Measurements from ENCODE around the gene CNPY3. TPM values are rescaled to one million over a fixed set of nuclear protein-coding genes. Genes with fewer than 3 reads are reported as not detected.

Gene CNPY3
- total RNA-seq, 1 experiment from 2014 or later, result 56.1 TPM

DNA sequence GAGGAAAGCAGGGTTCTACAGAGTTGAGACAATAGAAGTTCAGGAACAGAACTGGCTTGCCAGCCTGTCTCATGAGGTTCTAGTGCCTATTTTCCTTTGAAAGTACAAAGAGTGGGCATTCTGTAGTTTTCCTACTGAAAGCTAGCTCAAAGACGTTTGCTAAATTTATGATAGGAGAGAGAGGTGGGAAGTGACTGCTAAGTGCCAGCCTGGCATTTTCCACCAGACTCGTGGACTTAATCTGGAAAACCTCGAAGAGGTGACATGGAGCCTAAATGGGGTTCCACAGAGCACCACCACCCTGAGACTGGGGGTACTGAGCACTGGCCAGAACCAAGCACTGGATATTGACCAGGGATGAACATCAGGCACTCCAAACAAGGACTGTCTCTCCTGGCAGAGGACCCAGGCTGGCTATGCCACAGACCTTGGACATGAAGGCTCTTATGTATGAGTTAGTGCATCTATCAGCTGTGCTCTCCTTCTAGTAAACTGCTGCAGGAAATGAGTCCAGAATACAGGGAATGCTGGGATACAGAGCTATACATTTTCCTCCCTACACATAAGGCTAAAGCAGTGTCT lies 42.6 kb downstream of the CNPY3 start:
- Mint-ChIP-seq H3K27ac (ENCODE audit: unreplicated experiment) (no peak overlapping the region), H3K27me3 (ENCODE audit: insufficient read depth, unreplicated experiment) (no peaks in the 10 kb centered on the region), H3K36me3 (ENCODE audit: insufficient read depth, unreplicated experiment) (peaks cover 11% of the 10 kb centered on the region), H3K4me3 (ENCODE audit: unreplicated experiment) (no peak overlapping the region), H3K4me1 (ENCODE audit: low read depth, unreplicated experiment) (peaks cover 4% of the 10 kb centered on the region), H3K9me3 (ENCODE audit: unreplicated experiment) (no peaks in the 10 kb centered on the region)
- Histone ChIP-seq H3K36me3 (ENCODE audit: control insufficient read depth, insufficient read depth, low read length) (no peaks in the 10 kb centered on the region), H3K9me3 (no peaks in the 10 kb centered on the region), H3K27me3 (replicated peaks; ENCODE audit: control insufficient read depth, insufficient read depth, low read length) (no peaks in the 10 kb centered on the region), H3K4me3 (ENCODE audit: low read depth, low read length) (no peak overlapping the region), H3K4me1 (0 out of 2 replicates have a peak, but pooled peaks cover 6% of the 10 kb centered on the region)
- DNase-seq, result no peak
- no TSS peak for BruUV-seq (replicated peaks)
- POLR2A ChIA-PET, result no interaction called here
- intact Hi-C loops (cut with micrococcal nuclease; ENCODE audit: unreplicated experiment), result no loop called here
- CTCF ChIA-PET, result interaction anchor here (0.6 kb wide), 1 partner anchor 43 kb away, joined by 3 read pairs; no protein-coding TSS in a partner anchor
- TF ChIP-seq, protein P1, sequence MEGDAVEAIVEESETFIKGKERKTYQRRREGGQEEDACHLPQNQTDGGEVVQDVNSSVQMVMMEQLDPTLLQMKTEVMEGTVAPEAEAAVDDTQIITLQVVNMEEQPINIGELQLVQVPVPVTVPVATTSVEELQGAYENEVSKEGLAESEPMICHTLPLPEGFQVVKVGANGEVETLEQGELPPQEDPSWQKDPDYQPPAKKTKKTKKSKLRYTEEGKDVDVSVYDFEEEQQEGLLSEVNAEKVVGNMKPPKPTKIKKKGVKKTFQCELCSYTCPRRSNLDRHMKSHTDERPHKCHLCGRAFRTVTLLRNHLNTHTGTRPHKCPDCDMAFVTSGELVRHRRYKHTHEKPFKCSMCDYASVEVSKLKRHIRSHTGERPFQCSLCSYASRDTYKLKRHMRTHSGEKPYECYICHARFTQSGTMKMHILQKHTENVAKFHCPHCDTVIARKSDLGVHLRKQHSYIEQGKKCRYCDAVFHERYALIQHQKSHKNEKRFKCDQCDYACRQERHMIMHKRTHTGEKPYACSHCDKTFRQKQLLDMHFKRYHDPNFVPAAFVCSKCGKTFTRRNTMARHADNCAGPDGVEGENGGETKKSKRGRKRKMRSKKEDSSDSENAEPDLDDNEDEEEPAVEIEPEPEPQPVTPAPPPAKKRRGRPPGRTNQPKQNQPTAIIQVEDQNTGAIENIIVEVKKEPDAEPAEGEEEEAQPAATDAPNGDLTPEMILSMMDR (IDR thresholded peaks at IDR 0.05; ENCODE audit: insufficient read depth in 1 of 2, low read depth in 1 of 2, low read length in 1 of 2, severe bottlenecking in 1 of 2, unreplicated experiment in 1 of 2), result no peak

DNA sequence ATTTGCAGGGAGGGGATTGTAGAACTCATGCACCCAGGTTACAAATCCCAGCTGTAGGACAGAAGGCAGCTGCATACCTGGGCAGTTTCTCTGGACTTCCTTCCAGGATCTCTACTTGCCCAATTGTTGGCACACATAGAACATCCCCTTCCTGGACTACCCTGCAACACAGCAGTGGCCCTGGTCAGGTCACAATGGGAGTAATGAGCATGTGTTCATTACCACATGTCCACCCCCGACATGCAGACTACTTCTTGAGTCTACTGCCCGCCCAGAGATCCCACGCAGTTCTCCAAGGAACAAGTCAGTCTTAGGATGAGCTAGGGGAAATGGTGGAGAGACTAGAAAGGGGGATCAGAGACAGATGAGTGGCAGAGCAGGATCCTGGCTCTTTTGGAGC lies 44.6 kb downstream of the CNPY3 start:
- H3K4me1 ChIP-seq, result 0 out of 2 replicates have a peak, but pooled peaks cover 6% of the 10 kb centered on the region
- Mint-ChIP-seq H3K27ac (ENCODE audit: unreplicated experiment) (no peak overlapping the region), H3K27me3 (ENCODE audit: insufficient read depth, unreplicated experiment) (no peaks in the 10 kb centered on the region), H3K4me1 (ENCODE audit: low read depth, unreplicated experiment) (peaks cover 4% of the 10 kb centered on the region), H3K9me3 (ENCODE audit: unreplicated experiment) (no peaks in the 10 kb centered on the region), H3K36me3 (ENCODE audit: insufficient read depth, unreplicated experiment) (peaks cover 22% of the 10 kb centered on the region), H3K4me3 (ENCODE audit: unreplicated experiment) (no peak overlapping the region)
- BruUV-seq (replicated peaks), result no TSS peak
- no peaks in the 10 kb centered on the region for H3K9me3 ChIP-seq
- no peaks in the 10 kb centered on the region for H3K36me3 ChIP-seq (ENCODE audit: control insufficient read depth, insufficient read depth, low read length)
- ChIA-PET CTCF (no interaction called here), POLR2A (no interaction called here)
- no peak overlapping the region for H3K4me3 ChIP-seq (ENCODE audit: low read depth, low read length)
- intact Hi-C loops (cut with micrococcal nuclease; ENCODE audit: unreplicated experiment), result no loop called here
- DNase-seq, result no peak
- TF ChIP-seq, protein P1 (IDR thresholded peaks at IDR 0.05; ENCODE audit: insufficient read depth in 1 of 2, low read depth in 1 of 2, low read length in 1 of 2, severe bottlenecking in 1 of 2, unreplicated experiment in 1 of 2), result no peak
- H3K27me3 ChIP-seq (replicated peaks; ENCODE audit: control insufficient read depth, insufficient read depth, low read length), result no peaks in the 10 kb centered on the region

DNA sequence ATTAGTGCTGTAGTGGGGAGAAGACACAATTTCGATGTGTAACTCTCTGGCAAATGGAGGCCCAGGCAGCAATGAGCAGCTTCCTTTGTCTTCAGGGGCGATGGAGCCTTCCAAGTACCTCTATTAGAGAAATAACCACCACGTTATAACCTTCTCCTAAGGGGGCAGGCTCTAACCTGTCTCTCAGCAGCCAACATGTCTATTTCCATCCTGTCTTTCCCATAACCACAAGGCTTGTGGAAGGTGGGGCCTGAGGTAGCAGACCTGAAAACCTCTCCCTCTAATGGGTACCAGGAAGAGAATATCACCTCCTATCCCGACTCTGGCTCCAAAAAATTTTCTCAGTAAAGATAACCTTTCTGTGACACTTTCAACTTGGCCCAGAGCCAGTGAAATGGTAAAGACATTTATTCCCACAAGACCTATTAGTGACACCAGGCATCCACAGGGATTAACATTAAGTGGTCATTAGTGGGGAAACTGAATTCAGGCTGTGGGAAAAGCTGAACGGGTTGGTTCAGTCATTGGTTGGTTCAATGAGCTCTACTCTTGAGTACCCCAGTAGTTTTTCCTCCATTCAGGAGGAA lies 45.7 kb downstream of the CNPY3 start:
- no peaks in the 10 kb centered on the region for H3K9me3 Mint-ChIP-seq (ENCODE audit: unreplicated experiment)
- DNase-seq, result no peak
- no peaks in the 10 kb centered on the region for H3K27me3 Mint-ChIP-seq (ENCODE audit: insufficient read depth, unreplicated experiment)
- ChIA-PET POLR2A (interaction anchor here (0.6 kb wide), 1 partner anchor 9 kb away, joined by 3 read pairs; the partner anchor contains the start of gene PPP2R5D), CTCF (no interaction called here)
- Histone ChIP-seq H3K4me1 (0 out of 2 replicates have a peak, but pooled peaks cover 6% of the 10 kb centered on the region), H3K9me3 (no peaks in the 10 kb centered on the region), H3K4me3 (ENCODE audit: low read depth, low read length) (no peak overlapping the region), H3K27me3 (replicated peaks; ENCODE audit: control insufficient read depth, insufficient read depth, low read length) (no peaks in the 10 kb centered on the region), H3K36me3 (ENCODE audit: control insufficient read depth, insufficient read depth, low read length) (no peaks in the 10 kb centered on the region)
- peaks cover 10% of the 10 kb centered on the region for H3K4me1 Mint-ChIP-seq (ENCODE audit: low read depth, unreplicated experiment)
- TF ChIP-seq, protein P1 (IDR thresholded peaks at IDR 0.05; ENCODE audit: insufficient read depth in 1 of 2, low read depth in 1 of 2, low read length in 1 of 2, severe bottlenecking in 1 of 2, unreplicated experiment in 1 of 2), result no peak
- no TSS peak for BruUV-seq (replicated peaks)
- no peak overlapping the region for H3K27ac Mint-ChIP-seq (ENCODE audit: unreplicated experiment)
- intact Hi-C loops (cut with micrococcal nuclease; ENCODE audit: unreplicated experiment), result no loop called here
- H3K4me3 Mint-ChIP-seq (ENCODE audit: unreplicated experiment), result no peak overlapping the region
- peaks cover 27% of the 10 kb centered on the region for H3K36me3 Mint-ChIP-seq (ENCODE audit: insufficient read depth, unreplicated experiment)

Measured in Caco-2 (cell line).